ENCODE data around the gene CFAP157.

CFAP157 gene

DNA sequence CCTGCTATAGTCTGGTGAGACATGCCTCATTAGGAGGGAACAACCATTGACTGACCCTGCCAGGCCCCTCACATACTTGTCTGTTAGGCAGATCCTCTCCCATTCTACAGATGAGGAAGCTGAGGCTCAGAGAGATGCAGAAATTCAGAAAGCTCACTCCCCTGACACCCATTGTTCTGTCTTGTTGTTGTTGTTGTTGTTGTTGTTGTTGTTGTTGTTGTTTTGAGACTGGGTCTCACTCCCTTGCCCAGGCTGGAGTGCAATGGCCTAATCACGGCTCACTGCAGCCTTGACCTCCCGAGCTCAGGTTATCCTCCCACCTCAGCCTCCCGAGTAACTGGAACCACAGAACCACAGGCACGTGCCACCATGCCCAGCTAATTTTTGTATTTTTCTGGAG lies 13.1 kb upstream of the CFAP157 start:
- DNase-seq = no peak

DNA sequence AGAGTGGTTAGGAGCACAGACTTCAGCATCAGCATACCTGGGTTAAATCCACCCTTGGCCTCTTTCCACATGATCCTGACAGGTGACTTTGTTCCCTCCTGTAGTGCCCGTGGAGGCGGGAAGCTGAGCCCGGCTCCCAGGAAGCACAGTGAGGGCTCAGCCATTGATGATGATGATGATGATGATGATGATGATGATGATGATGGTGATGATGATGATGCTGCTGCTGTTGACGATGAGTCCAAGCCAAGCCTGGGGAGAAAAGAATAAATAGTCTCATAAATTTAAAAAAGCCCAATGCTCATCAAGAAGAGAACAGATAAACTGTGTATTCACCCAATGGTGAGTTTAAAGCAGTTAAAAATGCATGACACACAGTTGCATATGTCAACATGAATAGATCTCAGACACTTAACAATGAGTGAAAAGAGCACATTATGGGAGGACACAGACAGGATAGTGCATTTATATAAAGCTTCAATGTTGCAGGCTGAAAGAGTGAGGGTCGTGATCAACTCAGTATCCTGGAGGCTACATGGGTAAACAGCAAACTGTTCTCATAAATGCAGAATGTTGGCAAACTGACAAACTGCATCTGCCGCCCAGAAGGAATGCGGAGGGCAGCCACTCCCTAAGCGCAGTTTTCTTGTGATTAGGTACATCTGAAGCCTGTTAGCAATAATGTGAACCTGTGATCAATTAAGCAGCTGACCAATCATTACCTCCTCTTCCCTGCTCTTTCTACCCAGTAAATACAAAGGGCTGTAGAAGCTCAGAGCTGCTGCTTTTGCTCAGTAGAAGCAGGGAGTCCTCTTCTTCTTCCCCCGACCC lies 11.7 kb upstream of the CFAP157 start:
- DNase-seq = no peak

DNA sequence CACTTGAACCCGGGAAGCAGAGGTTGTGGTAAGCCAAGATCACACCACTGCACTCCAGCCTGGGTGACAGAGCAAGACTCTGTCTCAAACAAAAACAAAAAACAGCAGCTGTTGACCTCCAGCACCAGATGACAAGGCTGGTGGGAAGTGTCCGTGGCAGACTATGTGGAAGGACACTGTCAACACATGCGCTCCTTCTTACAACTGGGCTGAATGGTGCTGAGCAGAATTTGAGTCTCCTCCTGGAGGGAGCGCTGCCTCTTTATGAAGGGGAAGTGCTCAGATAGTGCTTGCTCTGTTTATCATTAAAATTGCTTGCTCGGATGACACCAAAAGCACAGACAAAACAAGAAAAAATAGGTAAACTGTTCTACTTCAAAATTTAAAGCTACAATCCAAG lies 9.2 kb upstream of the CFAP157 start:
- no peak for DNase-seq

DNA sequence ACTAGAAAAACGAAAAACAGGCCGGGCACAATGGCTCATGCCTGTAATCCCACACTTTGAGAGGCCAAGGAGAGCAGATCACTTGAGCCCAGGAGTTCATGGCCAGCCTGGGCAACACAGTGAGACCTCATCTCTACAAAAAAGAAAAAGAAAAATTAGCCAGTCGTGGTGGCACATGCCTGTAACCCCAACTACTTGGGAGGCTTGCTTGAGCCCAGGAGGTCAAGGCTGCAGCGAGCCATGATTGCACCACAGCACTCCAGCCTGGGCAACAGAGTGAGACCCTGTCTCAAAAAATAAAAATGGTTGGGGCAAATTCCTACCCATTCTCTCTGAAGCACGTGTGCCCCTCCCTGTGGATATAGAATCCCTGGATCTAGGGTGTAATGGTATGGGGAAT lies 8.4 kb upstream of the CFAP157 start:
- DNase-seq = no peak

DNA sequence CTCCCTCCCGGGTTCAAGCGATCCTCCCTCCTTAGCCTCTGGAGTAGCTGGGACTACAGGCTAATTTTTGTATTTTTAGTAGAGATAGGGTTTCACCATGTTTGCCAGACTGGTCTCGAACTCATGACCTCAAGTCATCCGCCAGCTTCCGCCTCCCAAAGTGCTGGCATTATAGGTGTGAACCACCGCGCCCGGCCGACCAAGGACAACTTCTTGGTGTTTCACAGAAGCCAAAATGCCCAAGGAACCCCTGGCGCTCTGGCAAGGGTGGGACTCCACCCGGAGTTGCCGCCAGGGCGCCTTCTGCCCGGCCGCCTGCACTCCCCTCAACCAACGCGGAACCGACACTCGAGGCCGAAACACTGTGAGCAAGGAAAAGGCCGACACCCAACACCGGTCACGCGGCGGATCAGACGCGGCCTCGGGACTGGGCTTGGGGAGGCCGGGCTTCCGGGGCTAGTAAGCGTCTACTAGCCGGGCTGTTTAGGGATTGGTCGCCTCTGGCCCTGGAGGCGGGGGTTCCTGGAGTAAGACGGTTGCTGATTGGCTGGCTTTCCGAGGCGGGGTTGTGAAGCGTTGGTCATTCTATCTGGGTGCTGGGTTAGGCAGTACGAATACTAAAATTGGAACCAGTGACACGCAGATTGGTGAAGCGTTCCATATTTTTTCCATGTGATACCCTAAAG lies 7.7 kb upstream of the CFAP157 start:
- DNase-seq = peak; percentile 92 to 93

DNA sequence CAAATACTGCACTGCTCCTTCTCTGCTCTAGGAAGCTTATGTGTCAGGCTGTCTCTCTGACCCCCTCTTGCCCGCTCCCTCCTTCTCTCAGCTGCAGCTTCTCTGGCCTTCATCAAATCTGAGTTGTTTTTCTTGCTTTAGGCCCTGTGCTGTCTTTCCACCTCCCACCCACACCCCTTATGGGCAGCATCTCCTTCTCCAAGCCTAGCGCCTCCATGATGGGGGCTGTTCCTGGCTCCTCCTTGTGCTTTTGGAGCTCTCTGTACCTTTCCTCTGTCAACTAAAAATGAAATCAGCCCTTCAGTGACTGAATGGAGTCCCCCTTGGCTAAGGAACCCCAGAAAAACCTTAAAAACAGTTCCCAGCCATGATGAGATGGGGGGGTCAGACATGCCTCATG lies 6.6 kb upstream of the CFAP157 start:
- DNase-seq = no peak

DNA sequence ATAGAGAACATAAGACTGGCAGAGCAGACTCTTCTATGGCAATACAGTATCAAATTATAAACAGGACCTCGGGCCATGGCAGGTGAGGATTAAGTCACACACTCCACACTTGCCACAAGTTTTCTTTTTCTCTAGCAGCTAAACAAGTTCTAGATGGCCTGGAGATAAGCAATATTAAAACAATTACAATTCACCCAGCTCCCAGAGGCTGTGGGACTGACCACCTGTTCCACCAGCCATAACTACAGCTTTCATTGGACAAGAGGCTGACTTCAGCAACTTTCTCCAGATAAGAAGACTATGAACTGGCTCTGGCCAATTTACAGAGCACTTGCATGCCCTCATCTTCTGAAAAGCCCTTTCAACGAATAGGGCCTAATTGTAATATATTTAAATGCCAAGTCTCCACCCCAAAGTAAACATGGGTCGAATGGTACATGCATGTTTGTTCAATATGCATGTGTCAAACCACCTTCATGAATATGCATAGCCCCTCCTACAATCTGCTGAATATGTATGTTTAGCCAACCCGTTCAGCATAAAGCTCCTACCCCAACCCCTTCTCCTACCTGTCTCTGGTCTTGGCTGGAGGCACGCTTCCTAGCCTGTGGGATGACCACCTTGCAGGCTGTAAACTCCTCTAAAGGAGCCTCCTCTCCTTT lies 6.1 kb upstream of the CFAP157 start:
- DNase-seq = no peak

DNA sequence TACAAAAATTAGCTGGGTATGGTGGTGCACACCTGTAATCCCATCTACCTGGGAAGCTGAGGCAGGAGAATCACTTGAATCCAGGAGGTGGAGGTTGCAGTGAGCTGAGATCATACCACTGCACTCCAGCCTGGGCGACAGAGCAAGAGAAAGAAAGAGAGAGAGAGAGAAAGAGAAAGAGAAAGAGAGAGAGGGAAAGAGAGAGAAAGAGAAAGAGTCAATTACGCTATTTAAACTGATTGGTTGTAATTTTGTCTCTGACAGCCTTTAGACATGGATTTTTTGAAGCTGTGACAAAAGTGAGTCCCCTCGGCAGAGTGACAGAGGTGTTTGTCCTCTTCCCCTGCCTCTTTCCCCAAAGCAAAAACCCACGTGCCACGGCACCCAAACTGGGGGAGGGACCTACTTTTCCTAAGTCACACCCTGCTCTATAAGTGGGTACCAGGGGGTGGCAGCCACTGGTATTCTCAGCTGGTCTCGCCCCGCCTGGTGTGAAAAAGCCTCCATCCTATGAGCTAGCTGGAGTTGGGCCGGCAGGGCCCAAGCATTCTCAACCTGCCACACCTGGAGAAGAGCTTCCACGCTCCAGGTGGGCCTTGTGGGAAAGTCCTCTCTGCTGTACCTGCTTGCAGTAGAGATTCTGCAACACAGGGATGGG lies 3.4 kb upstream of the CFAP157 start:
- DNase-seq = no peak

DNA sequence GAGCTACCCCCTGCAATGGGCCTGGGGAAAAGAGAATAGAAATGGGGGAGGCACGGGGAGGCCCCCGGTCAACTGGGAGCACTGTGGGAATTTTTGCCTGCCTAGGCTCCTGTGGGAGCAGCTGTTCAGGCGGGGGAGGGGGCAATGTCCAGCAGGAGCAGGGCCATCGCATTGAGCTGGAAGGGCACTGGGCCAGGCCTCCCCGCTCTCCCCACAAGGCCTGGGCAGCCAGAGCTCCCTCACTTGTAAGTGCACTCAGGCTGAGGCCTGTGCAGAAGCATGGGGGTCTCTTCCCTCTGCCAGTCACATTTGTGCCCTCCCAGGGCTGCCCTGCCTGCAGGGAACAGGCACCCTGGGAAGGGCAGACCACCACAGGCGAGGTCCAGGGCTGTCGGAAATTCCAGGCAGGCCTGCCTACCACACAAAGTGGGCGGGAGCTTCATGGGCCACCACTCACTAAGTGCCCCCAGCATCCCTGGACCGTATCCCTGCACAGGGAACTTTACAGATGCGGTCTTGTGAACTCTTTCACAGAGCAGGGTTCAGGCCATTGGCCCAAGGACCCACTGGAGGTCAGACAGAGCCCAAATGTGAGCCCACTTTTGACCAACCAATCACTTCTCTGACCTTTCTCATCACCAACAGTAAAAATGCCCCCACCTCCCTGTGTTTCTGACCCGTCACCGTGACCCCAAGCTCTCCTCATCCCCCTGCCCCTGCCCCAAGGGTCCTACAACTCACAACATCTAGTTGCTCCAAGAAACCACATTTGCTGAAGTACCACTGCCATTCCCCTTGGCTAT lies 1.0 kb upstream of the CFAP157 start:
- DNase-seq = no peak

DNA sequence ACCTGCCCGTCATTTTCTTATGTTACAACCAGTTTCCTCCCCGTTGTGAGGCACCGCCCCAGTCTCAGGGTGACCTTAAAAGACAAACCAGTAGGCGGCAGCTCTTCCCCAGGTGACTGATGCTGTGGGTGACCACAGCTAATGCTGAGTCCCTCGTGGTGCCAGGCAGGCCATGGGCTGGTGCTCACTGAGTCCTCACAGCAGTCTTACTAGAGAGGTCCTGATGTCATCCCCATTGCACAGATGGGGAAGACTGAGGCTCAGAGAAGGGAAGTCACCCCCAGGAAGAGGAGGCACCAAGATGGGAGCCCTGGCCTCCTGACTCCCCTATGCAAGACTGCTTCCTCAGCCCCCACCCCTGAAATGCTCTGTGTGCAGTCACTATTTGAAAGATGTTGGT lies 978 bp downstream of the CFAP157 start:
- DNase-seq = peak; percentile 41 to 76

DNA sequence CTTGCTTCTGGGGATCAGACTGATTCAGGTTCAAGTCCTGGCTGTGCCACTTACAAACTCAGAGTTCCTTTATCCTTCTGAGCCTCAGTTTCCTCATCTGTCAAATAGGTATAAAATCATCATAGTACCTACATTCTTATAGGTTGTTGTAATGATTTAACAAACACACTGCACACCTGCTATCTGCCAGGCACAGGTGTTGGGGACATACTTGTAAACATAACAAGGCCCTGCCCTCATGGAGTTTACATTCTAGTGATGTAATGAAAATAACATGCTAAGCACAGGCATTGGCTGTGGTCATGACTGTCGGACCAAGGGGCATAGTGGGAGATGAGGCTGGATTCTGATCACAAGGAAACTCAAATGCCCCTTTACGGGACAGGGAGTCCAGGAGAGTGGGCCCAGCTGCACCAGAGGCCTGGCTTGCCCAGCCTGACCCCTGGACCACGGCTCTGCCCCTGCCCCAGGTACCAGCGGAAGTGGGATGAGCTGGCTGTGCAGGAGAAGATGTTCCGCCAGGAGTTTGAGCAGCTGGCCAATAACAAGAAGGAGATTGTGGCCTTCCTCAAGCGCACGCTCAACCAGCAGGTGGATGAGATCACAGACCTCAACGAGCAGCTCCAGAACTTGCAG lies 2.3 kb downstream of the CFAP157 start:
- DNase-seq = no peak

DNA sequence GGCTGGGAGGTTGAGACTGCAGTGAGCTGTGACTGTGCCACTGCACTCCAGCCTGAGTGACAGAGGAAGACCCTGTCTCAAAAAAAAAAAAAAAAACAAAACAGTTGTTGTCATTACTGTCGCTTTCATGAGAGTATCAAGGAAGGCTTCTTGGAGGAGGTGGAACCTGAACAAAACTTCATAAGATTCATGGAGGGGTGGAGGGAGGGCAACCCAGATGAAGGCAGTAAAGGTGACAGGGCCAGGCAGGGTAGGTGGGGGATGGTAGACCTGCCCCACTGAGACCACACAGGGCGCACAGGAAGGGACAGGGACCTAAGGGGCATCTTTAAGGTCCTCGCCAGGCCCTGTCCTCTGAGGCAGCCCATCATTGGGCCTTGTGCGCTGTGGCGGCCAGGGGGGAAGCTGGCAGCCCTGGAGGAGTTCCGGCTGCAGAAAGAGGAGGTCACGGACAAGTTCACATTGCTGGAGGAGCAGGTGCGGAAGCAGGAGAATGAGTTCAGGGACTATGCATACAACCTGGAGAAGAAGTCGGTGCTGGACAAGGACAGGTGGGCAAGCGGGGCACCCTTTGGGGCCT lies 3.5 kb downstream of the CFAP157 start:
- no peak for DNase-seq

DNA sequence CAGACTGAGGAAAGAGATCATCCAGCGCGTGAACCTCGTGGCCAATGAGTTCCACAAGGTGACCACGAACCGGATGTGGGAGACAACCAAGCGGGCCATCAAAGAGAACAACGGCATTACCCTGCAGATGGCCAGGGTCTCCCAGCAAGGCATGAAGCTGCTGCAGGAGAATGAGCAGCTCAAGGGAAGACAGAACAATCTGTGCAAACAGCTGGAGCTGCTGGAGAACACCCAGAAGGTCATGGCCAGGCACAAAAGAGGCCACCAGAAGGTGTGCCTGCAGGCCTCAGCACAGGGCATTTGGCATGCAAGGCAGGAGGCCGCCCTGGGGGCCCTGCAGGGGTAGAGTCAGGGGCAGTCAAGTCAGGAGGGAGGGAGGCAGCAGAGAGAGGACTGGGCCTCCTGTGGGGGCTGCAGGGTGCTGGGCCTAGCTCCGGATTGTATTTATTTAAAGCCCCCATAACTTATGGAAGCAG lies 4.5 kb downstream of the CFAP157 start:
- DNase-seq = peak in 1 of 2 donors; percentile 27

DNA sequence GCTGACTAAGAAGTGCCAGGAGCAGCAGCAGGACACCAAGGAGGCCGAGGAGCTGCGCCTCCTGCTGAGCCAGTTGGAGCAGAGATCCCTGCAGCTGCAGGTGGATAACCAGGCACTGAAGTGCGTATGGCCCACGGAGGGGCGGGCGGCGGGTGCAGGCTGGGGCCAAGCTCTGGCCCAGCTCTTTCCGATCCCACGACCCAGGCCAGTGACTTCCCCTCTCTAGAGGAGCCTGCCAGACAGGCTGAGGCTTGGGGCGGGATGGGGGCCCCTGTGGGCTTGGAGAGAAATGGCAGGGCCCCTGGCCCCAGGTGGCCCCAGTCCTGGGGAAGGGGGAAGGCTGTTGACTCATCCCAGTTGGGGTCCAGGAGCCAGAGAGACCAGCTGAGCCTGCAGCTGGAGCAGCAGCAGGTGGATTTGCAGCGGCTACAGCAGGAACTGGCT lies 5.1 kb downstream of the CFAP157 start:
- no peak for DNase-seq

DNA sequence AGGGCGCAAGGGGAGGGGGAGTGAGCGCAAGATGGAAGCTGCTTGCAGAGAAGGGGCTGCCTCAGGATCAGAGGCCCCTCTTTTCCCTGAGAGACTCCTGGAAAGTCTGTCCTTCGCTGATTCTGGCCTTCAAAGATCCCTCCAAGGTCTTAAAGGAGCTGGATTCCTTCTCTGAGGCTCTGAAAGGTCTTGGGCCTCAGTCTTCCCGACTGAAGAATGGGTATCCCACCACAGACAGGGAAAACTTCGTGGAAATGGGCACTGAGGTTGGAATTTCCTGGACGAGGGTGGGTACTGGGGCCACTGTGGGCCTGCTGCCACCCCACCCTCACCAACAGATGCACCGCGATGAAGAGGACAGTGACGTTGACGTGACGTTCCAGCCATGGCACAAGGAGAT lies 5.6 kb downstream of the CFAP157 start:
- DNase-seq = no peak

DNA sequence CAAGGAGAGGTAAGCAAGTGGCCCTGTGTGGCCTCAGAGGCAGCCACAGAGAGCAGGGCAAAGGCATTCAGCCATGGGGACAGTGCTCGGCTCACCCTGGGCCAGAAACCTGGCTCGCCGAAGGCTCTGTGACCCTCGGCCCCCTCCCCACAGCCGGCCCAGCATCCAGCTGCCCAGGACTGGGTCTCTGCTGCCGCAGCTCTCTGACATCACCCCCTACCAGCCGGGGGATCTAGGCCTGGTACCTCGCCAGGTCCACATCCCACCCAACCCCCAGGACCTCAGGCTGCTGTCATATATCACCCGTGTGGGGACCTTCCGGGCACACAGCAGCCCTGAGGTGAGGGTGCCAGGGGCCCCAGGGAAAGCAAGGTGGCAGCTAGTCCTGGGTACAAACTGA lies 6.1 kb downstream of the CFAP157 start:
- no peak for DNase-seq

DNA sequence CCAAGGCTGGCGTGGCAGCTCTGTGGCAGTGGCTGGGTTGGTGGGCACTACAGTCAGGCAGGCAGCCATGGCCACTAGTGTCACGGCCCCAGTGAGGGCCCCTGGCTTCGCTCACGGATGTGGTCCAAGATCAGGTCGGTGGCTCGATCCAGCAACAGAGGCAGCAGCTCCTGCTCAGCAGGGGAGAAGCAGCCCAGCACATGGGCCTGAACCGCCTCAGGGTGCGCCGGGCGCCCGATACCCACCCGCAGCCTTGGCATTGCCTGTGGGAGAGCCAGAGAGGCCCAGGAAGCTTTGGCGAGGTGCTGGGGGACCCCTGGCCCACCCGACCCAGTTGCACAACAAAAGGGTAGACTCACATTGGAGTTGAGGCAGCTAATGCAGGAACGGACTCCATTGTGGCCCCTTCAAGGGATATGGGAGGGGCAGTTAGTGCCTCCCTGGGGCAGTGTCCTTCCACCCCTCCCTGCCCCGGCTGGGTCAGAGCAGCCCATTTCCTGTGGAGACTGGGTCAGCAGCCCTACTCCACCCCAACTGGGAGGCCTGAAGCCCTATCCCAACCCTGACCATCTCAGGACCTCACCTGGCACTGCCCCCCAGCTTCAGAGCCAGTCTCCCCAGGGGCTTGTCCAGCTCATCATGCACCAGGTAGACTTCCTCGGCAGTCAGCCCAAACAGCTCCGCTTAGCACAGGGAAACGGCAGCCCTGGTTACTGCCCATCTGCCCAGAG lies 7.4 kb downstream of the CFAP157 start:
- no peak for DNase-seq

DNA sequence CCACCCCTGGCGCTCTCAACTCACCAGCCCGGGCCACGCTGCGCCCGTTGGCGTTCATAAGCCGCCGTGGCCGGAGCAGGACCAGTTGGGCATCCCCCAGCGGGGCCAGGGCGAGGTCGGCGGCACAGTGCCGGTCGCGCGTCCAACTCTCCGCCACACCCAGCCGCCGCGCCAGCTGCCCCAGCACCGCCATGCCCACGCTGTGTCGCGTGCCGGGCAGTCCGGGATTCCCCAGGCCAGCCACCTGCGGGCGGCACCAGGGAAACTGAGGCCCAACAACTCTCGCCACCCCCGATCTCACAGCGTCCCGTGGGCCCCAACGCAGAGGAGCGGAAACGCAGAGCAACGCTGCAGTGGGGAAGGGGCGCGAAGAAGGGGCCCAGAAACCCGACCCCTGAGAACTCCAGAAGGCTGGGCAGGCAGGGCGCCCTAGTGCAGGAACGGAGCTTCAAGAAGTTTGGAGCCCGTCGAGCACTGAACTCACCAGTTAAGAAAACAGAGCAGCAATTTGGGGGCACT lies 8.2 kb downstream of the CFAP157 start:
- DNase-seq = no peak

DNA sequence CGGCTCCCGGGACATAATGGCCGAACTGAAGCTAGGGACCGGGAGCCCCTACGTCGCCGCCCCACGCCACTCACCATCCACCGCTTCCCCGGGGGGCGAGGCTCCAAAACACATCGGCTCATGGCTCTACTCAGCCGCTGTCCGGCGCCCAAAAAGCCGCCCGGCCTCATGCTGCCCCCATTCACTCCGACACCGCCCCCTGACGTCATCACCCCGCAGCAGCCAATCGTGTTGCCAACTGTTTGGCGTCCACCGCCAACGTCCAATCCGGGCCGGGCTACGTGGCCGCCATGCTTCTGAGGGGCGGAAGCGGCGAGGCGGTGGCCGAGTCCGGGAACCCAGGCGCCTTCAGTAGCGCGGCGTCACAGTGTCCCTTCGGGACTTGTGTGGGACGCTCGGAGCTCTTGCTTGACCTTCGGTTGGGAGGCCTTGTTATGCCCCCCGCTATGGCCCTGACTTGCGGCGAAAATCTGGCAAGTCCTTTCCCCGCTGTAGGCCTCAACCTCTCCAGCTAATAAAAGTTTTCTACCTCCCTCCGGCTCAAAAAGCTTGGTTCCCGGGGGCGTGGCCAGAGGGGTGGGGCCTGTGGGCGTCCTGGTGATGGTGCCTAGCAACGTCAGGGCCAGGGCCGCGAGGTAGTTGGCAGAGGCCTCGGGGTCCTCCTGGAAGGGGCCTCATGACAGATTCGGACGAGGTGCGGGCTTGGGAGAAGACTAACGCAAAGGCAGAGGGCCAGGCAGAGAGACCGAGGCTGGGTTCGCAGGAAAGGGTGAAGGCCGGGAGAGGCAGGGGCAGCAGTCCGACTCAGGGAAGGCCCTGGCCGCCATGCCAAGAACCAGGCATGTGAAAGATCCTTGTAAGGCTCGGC lies 8.9 kb downstream of the CFAP157 start, which contains the start of the genes PTRH1 and TTC16:
Gene PTRH1, minus strand, starts transcription at position 194 of the 868 bp plus-strand sequence. Its CDS starts 24 bp downstream, at position 170.
Gene TTC16, plus strand, starts transcription at position 610 of the 868 bp plus-strand sequence. Its CDS starts 67 bp downstream, at position 677.
- peak; percentile 94 to 96 for DNase-seq

Measured in CD4-positive, alpha-beta T cell treated with Interferon alpha-2 for 1 hour (primary cell).